Activated T-helper 1 cell treated with anti-CD3 and anti-CD28 coated beads, Interleukin-12 subunit alpha, Interleukin-12 subunit beta, Interleukin-2, Interleukin-4 antibody, amounts not matched to agents 30 ng/mL and 10 ng/mL and 1 ng/mL, durations not matched to agents 14 hours and 24 hours and 36 hours (primary cell): ENCODE data around the gene OASL. TPM values are rescaled to one million over a fixed set of nuclear protein-coding genes. Genes with fewer than 3 reads are reported as not detected.
A peak's percentile ranks its signal among the peaks of the same experiment; 100 is the strongest.
"Not testable (repeated sequence)": the region's sequence is repeated elsewhere in the genome, so short reads cannot be mapped to it uniquely, and the experiment has no call there.

Source experiments
- DNase-seq: peaks from one replicate; pipeline ENCODE4 v3.0.0; 2021; ENCODE audit warnings: low spot score
- H3K27ac Mint-ChIP-seq: one replicate; pipeline ENCODE4 v1.8.0; 2021; ENCODE audit warnings: mild to moderate bottlenecking, mixed read lengths
- H3K27me3 Mint-ChIP-seq: one replicate; pipeline ENCODE4 v1.8.0; 2022; ENCODE audit warnings: mild to moderate bottlenecking, moderate library complexity, mixed read lengths; ENCODE audit not compliant: insufficient read depth
- H3K36me3 Mint-ChIP-seq: one replicate; pipeline ENCODE4 v1.8.0; 2021; ENCODE audit warnings: low read depth, mixed read lengths
- H3K4me1 Mint-ChIP-seq: one replicate; pipeline ENCODE4 v1.8.0; 2021; ENCODE audit warnings: low read depth, mixed read lengths
- H3K4me3 Mint-ChIP-seq: one replicate; pipeline ENCODE4 v1.8.0; 2021; ENCODE audit warnings: mild to moderate bottlenecking, moderate library complexity, mixed read lengths
- H3K9me3 Mint-ChIP-seq: one replicate; pipeline ENCODE4 v1.8.0; 2021; ENCODE audit warnings: mixed read lengths
- intact Hi-C: fragments of 100-400 bp; cut with micrococcal nuclease; formaldehyde crosslinking; loops from one replicate; pipeline ENCODE4 v1.15.1; 2024
- total RNA-seq: library from RNA; stranded (reverse); gene quantifications from 2 replicates; pipeline ENCODE4 v1.2.3, GENCODE V29; 2022

OASL gene
- total RNA-seq, 1 donor from 2014 or later = 3.1 TPM

DNA sequence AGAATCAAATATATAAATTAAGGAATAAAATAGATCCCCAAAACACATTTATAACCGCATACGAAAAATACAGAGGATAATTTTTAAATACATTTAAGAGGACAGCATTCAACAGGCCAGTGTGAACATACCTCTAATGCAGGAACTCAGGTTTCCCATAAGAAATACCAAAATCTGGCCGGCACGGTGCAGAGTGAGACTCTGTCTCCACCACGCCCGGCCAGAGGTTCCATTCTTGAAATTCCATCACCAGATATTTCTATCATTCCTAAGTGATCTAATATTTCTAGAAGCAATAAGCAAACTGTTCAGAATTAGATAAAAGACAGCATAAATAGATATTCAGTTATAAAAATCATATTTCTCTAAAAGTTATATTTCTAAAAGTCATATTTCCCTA lies 30.2 kb upstream of the OASL start:
- peaks cover 21% of the 10 kb centered on the region for H3K27me3 Mint-ChIP-seq
- intact Hi-C loops = no loop called here
- peaks cover 8% of the 10 kb centered on the region for H3K9me3 Mint-ChIP-seq
- no peak overlapping the region for H3K27ac Mint-ChIP-seq
- H3K36me3 Mint-ChIP-seq = no peaks in the 10 kb centered on the region
- H3K4me1 Mint-ChIP-seq = peaks cover 11% of the 10 kb centered on the region
- H3K4me3 Mint-ChIP-seq = no peak overlapping the region
- DNase-seq = no peak

DNA sequence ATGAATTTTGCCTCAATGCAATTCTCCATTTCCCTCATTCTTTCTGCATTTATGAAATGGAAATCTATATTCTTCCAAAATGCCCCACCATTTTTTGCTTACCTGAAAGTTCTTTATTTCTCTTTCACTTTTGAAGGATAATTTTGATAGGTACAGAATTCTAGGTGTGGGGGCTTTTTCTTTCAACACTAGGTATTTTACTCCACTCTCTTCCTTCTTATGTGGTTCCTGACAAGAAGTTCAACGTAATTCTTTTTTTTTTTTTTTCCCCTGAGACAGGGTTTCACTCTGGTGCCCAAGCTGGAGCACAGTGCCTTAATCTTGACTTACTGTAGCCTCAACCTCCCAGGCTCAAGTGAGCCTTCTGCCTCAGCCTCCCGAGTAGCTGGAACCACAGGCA lies 26.3 kb upstream of the OASL start:
- no peaks in the 10 kb centered on the region for H3K9me3 Mint-ChIP-seq
- peaks cover 9% of the 10 kb centered on the region for H3K27me3 Mint-ChIP-seq
- intact Hi-C loops = no loop called here
- H3K4me3 Mint-ChIP-seq = no peak overlapping the region
- H3K36me3 Mint-ChIP-seq = no peaks in the 10 kb centered on the region
- peaks cover 15% of the 10 kb centered on the region for H3K4me1 Mint-ChIP-seq
- DNase-seq = no peak
- H3K27ac Mint-ChIP-seq = no peak overlapping the region

DNA sequence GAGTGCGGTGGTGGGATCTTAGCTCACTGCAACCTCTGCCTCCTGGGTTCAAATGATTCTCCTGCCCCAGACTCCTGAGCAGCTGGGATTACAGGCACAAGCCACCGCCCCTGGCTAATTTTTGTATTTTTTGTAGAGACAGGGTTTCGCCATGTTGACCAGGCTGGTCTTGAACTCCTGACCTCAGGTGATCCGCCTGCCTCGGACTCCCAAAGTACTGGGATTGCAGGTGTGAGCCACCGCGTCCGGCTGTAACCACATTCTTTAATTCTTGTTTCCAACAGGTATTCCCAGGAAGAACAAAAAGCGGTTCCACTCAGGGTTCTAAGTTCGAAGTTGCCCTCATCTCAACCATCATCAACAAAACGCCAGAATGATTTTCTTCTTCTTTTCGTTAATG lies 25.5 kb upstream of the OASL start:
- DNase-seq, intact Hi-C loops, H3K4me3 Mint-ChIP-seq: not testable (repeated sequence)

DNA sequence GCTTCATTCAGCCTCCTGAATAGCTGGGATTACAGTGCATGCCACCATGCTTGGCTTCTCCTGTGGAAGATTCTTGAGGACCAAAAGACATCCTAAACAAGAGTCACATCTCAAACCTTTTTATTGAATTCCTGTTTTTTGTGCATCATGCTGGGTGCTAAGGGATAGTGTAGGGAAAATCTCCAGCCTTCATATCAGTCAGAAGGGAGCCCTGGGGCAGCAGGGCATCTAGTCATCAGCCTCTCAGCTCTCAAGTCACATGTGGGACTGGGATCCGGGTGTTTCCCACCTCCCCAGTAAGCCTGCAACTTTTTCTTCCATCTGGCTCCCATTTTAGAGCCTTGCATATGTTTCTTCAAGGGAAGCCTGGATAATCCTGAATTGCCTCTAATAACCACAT lies 25.1 kb upstream of the OASL start:
- intact Hi-C loops = no loop called here
- Mint-ChIP-seq H3K9me3 (no peaks in the 10 kb centered on the region), H3K27me3 (peaks cover 4% of the 10 kb centered on the region), H3K4me3 (no peak overlapping the region), H3K4me1 (peaks cover 21% of the 10 kb centered on the region), H3K36me3 (no peaks in the 10 kb centered on the region), H3K27ac (no peak overlapping the region)
- no peak for DNase-seq

More for the DNA sequence above, 25.5 kb upstream of the OASL start:
- H3K36me3 Mint-ChIP-seq, H3K27ac Mint-ChIP-seq, H3K27me3 Mint-ChIP-seq, H3K9me3 Mint-ChIP-seq: not testable (repeated sequence)
- peaks cover 21% of the 10 kb centered on the region for H3K4me1 Mint-ChIP-seq

DNA sequence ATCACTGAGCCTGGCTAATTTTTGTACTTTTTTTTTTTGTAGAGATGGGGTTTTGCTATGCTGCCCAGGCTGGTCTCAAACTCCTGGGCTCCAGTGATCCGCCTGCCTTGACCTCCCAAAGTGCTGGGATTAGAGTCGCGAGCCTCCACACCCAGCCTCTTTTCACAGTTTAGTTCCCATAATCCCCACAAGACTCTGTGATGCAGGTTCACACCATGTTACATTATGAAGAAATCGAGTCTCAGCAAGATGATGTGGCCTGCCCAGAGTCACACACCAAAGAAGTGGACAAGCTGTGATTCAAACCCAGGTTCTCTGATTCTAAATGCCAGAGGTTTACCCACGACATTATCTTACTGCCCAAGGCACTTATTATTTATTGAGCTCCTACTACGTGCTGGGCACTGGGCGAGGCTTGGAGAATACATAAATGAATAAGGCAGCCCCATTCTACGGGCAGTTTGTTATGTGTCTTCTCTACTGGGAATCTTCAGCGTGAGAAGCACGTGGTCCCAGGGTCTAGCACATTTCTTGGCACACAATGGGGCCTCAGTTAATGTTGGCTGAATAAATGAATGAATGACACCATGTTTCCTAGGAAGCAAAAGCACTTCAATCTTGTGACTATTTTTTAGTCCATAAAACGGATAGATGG lies 23.5 kb upstream of the OASL start:
- Mint-ChIP-seq H3K4me1 (peaks cover 28% of the 10 kb centered on the region), H3K27ac (no peak overlapping the region)
- intact Hi-C loops = no loop called here

DNA sequence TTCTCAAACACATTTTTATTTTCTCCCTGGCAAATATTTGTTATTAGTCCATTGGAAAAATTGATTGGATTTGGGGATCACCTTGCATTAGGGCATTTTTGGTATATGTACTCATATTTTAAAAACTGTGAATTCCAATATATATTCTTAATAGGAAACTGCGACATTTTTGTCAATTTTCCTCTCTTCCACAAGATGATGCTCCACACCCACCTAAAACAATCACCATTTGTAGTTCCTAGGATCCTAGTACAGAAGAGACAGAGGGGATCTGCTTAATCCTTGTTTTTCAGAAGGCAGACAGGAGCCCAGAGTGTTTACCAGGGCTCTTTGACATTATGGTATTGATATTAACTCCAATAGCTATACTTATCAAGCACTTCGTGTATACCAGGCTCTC lies 22.8 kb upstream of the OASL start:
- peaks cover 2% of the 10 kb centered on the region for H3K27me3 Mint-ChIP-seq
- no peak for DNase-seq
- H3K36me3 Mint-ChIP-seq = no peaks in the 10 kb centered on the region
- no peak overlapping the region for H3K4me3 Mint-ChIP-seq
- H3K27ac Mint-ChIP-seq = no peak overlapping the region
- no peaks in the 10 kb centered on the region for H3K9me3 Mint-ChIP-seq
- H3K4me1 Mint-ChIP-seq = peaks cover 33% of the 10 kb centered on the region
- intact Hi-C loops = no loop called here

More for the DNA sequence above, 23.5 kb upstream of the OASL start:
- Mint-ChIP-seq H3K4me3 (no peak overlapping the region), H3K9me3 (no peaks in the 10 kb centered on the region), H3K27me3 (peaks cover 2% of the 10 kb centered on the region), H3K36me3 (no peaks in the 10 kb centered on the region)
- DNase-seq = no peak

DNA sequence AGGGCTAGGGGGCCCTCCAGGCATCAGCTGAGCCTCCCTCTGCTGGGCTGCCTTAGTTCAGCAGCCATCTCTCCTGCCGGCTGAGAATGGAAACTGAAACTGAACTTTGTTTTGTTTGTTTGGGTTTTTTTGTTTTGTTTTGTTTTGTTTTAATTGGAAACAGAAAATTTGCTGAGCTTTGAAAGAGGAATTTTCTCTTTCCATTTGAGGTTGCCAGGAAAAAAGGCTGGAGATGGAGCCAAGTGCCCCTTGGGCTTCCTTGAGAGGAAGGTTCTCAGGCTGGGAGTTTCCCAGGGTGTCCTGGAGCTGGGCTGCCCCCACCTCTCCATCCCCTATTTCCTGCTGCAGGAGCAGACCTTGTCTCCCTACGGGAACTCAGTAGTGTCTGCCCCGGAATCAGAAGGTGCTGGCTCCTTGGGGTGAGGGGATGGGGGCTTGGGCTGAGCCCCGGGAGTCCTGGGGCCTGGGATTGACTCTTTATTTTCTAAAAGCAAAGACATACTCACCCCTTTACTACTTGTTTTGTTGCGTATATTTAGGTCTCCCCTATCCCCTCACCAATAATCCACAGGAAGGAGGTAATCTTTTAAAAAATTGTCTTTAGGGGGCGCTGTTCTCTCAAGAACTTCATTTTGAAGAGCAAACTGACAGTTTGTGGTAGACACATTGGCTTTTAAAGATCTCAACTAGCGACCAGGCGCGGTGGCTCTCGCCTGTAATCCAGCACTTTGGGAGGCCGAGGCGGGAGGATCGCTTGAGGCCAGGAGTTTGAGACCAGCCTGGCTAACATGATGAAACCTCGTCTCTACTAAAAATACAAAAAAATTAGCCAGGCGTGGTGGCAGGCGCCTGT lies 21.3 kb upstream of the OASL start:
- no peaks in the 10 kb centered on the region for H3K36me3 Mint-ChIP-seq

DNA sequence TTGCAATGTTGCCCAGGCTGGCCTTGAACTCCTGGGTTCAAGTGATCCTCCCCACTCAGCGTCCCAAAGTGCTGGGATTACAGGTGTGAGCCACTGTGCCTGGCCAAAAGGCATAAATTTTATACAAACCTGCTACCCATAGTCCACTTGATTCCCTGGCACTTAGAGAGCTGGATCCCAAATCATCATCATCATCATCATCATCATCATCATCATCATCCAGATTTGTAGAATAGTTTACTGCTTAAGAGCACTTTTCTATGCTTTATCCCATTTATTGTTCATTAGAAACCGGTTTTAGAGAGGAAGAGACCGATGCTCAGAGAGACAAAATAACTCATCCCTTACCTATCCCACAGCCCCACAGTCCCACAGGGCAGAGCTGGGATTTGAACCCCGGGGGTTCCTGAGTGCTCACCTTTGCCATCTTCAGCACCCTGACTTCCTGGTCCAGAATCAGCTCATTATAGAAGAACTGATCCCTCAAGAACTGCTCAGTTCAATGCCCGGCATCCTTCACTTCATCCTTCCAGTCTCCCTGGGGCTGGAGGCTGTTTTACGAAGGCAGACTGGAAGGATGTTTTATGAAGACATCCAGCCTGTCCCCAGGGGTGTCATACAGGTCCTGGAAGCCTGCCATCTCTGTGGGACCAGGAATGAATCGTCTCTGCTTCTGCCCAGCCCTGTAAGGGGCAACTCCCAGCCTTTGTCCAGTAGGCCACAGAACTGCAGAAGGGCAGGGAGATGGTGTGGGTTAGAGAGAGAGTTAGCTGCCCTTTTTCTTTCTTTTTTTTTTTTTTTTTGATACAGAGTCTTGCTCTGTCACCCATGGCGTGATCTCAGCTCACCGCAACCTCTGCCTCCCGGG lies 20.2 kb upstream of the OASL start:
- Mint-ChIP-seq H3K27ac (peak overlapping the region; percentile 93), H3K4me3 (peak overlapping the region; percentile 74), H3K27me3 (peaks cover 2% of the 10 kb centered on the region), H3K9me3 (no peaks in the 10 kb centered on the region), H3K4me1 (peaks cover 22% of the 10 kb centered on the region), H3K36me3 (no peaks in the 10 kb centered on the region)
- intact Hi-C loops = no loop called here
- no peak for DNase-seq

More for the DNA sequence above, 21.3 kb upstream of the OASL start:
- peak; percentile 65 for DNase-seq
- H3K4me3 Mint-ChIP-seq = peak overlapping the region; percentile 74
- intact Hi-C loops = loop anchor here (1.0 kb wide), 8 partner anchors 21 to 292 kb away; partner anchors contain the start of genes ANAPC5, C12orf43 and OASL
- H3K4me1 Mint-ChIP-seq = peaks cover 30% of the 10 kb centered on the region
- peak overlapping the region; percentile 93 for H3K27ac Mint-ChIP-seq
- no peaks in the 10 kb centered on the region for H3K9me3 Mint-ChIP-seq
- H3K27me3 Mint-ChIP-seq = peaks cover 2% of the 10 kb centered on the region

GRCh38 chr12:121057794-121058193 lies 18.7 kb upstream of the OASL start:
- Mint-ChIP-seq H3K27ac (no peak overlapping the region), H3K36me3 (no peaks in the 10 kb centered on the region), H3K4me3 (no peak overlapping the region), H3K4me1 (peaks cover 22% of the 10 kb centered on the region), H3K27me3 (peaks cover 2% of the 10 kb centered on the region), H3K9me3 (no peaks in the 10 kb centered on the region)
- intact Hi-C loops = no loop called here
- DNase-seq = no peak

GRCh38 chr12:121053706-121054105 lies 14.7 kb upstream of the OASL start:
- Mint-ChIP-seq H3K27me3 (peaks cover 6% of the 10 kb centered on the region), H3K27ac (no peak overlapping the region), H3K4me1 (peaks cover 12% of the 10 kb centered on the region), H3K4me3 (no peak overlapping the region), H3K36me3 (no peaks in the 10 kb centered on the region), H3K9me3 (no peaks in the 10 kb centered on the region)
- DNase-seq = no peak
- intact Hi-C loops = no loop called here

GRCh38 chr12:121050725-121051124 lies 11.7 kb upstream of the OASL start:
- Mint-ChIP-seq H3K27ac (no peak overlapping the region), H3K27me3 (peaks cover 7% of the 10 kb centered on the region)
- intact Hi-C loops = no loop called here

GRCh38 chr12:121048442-121048841 lies 9.4 kb upstream of the OASL start:
- no peak for DNase-seq
- intact Hi-C loops = no loop called here
- Mint-ChIP-seq H3K27ac (peak overlapping the region; percentile 1), H3K9me3 (no peaks in the 10 kb centered on the region), H3K36me3 (no peaks in the 10 kb centered on the region), H3K4me3 (peak overlapping the region; percentile 68), H3K4me1 (no peaks in the 10 kb centered on the region), H3K27me3 (peaks cover 18% of the 10 kb centered on the region)

More at GRCh38 chr12:121050725-121051124, 11.7 kb upstream of the OASL start:
- H3K36me3 Mint-ChIP-seq = no peaks in the 10 kb centered on the region
- DNase-seq = no peak
- no peaks in the 10 kb centered on the region for H3K4me1 Mint-ChIP-seq
- H3K4me3 Mint-ChIP-seq = no peak overlapping the region
- H3K9me3 Mint-ChIP-seq = no peaks in the 10 kb centered on the region
